Left renal cortex interstitium (tissue), 4 donors: ENCODE data around the gene NBPF15. TPM values are rescaled to one million over a fixed set of nuclear protein-coding genes. Genes with fewer than 3 reads are reported as not detected.

Experiments used
- polyA plus RNA-seq, 4 donors: library from polyadenylated mRNA; unstranded; fragments of 120-200 nt; gene quantifications; one replicate each; pipeline ENCODE4 v1.2.1, GENCODE V29; 2013; ENCODE audit not compliant: insufficient read length in 4 of 4

Gene NBPF15
- polyA plus RNA-seq, 4 donors = 53.5 to 96.4 (median 76.3) TPM

Other genes starting within 250 kb of the NBPF15 start
- gene PPIAL4E, start 88.0 kb downstream of the NBPF15 start, polyA plus RNA-seq = 1 to 10 TPM in 1 of 4 donors, under 1 TPM in 2, not detected in 1; 0.49 to 1.1 (median 0.97) TPM
- gene PPIAL4F, start 131.2 kb upstream of the NBPF15 start, polyA plus RNA-seq = not detected